HepG2 (cell line): ENCODE data around the gene EPHA3.

Experiments
- LCORL ChIP-seq, 2 experiments: fragments of 450-650 bp in 1 of 2; sonication (generic) in 1 of 2; formaldehyde crosslinking in 1 of 2; IDR thresholded peaks; 2 replicates each; pipeline versions ENCODE4 v1.5.0 to v1.6.1; 2017 to 2020; ENCODE audit warnings: antibody characterized with exemption in 1 of 2, missing genetic modification reagents in 1 of 2
- POLR2AphosphoS2 ChIP-seq: IDR thresholded peaks from 2 replicates; pipeline ENCODE4 v1.6.1; 2011; ENCODE audit warnings: low read depth, low read length, improper control_type of control experiment
- RFX5 ChIP-seq: IDR thresholded peaks from 2 replicates; pipeline ENCODE4 v1.6.1; 2011; ENCODE audit warnings: low read depth, low read length, improper control_type of control experiment
- ZBTB1 ChIP-seq: sonication (generic); formaldehyde crosslinking; IDR thresholded peaks from 2 replicates; pipeline ENCODE4 v1.4.0; 2020; ENCODE audit warnings: missing genetic modification reagents, borderline replicate concordance
- TF ChIP-seq, protein P1 (sequence below): sonication (generic); formaldehyde crosslinking; IDR thresholded peaks from 2 replicates; pipeline ENCODE4 v1.4.0; 2020; ENCODE audit warnings: low read depth, mild to moderate bottlenecking, missing genetic modification reagents

DNA sequence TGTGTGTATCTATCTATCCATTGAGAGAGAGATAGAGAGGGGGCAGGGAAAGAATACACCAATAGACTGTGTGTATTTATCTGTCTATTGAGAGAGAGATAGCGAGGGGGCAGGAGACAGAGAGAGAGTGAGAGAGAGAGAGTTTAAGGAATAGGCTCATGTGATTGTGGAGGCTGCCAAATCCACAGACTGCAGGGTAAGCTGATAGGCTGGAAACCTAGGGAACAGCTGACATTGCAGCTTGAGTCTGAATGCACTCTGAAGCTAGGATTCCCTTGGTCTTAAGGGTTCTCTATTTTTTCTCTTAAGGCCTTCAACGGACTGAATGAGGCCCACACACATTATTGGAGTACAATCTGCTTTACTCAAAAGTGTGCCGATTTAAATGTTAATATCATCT is 255.8 kb downstream of the EPHA3 start:
- TF ChIP-seq RFX5 (no peak), POLR2AphosphoS2 (no peak), LCORL (IDR thresholded peaks at IDR 0.05) (no peak), LCORL (CRISPR knock-in tag; IDR thresholded peaks at IDR 0.05) (no peak), ZBTB1 (no peak)
- TF ChIP-seq, protein P1, sequence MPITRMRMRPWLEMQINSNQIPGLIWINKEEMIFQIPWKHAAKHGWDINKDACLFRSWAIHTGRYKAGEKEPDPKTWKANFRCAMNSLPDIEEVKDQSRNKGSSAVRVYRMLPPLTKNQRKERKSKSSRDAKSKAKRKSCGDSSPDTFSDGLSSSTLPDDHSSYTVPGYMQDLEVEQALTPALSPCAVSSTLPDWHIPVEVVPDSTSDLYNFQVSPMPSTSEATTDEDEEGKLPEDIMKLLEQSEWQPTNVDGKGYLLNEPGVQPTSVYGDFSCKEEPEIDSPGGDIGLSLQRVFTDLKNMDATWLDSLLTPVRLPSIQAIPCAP (CRISPR knock-in tag) = no peak
